Large intestine (tissue), 3 donors: ENCODE measurements around the gene PDIA5. TPM values are rescaled to one million over a fixed set of nuclear protein-coding genes. Genes with fewer than 3 reads are reported as not detected.

ENCODE experiments used
- DNase-seq, 2 donors: peaks; one replicate each; pipeline versions ENCODE4 v3.0.0 to v3.0.0-alpha.2; 2013
- H3K27ac ChIP-seq: one replicate; pipeline ENCODE4 v1.5.1; 2013; ENCODE audit warnings: low read length
- H3K27me3 ChIP-seq: 2 replicates; pipeline ENCODE4 v1.6.1; 2013; ENCODE audit warnings: low read length; ENCODE audit not compliant: control insufficient read depth, insufficient read depth
- H3K36me3 ChIP-seq: 2 replicates; pipeline ENCODE4 v1.6.1; 2013; ENCODE audit warnings: low read length; ENCODE audit not compliant: control insufficient read depth, insufficient read depth
- H3K4me1 ChIP-seq: one replicate; pipeline ENCODE4 v1.6.1; 2013; ENCODE audit warnings: low read length; ENCODE audit not compliant: control insufficient read depth, insufficient read depth
- H3K4me3 ChIP-seq: one replicate; pipeline ENCODE4 v1.5.1; 2013; ENCODE audit warnings: low read length
- H3K9me3 ChIP-seq: one replicate; pipeline ENCODE4 v1.6.1; 2013; ENCODE audit warnings: mild to moderate bottlenecking, low read depth, low read length, moderate library complexity; ENCODE audit not compliant: control insufficient read depth
- WGBS: methylation state at CpG from one replicate; pipeline ENCODE4 v1.1.5; 2013; ENCODE audit warnings: low lambda C conversion rate; ENCODE audit not compliant: insufficient coverage; 5-methylcytosine and 5-hydroxymethylcytosine counted together
- polyA plus RNA-seq: library from polyadenylated mRNA; unstranded; fragments of 120-200 nt; gene quantifications from one replicate; pipeline ENCODE4 v1.2.1, GENCODE V29; 2013

PDIA5 gene
- polyA plus RNA-seq, 1 donor: 39.6 TPM

DNA sequence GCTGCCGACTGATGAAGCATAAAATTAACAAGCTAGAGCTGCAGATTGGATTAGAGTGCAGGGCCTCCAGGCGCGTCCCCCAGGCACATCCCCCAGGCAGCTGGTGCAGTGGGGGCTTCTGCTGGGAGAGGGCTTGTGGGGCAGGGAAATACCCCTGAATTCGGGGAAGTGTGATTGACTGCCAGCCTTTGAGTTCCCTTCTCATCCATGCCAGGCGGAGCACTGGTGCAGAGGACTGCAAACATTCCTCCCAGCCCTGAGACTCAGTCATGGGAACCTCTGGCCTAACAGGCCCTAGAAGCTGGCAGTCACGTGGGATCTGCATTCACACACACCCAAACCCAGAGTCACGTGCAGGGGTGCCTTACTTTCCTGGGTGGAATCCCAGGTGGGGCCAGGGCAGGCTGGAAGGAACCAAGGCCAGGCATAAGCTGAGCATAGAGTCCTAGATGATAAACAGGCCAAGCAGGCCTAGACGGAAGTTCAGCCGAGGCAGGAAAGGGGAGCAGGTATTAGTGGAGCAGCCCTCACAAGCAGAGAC is 88.7 kb downstream of the PDIA5 start:
- Histone ChIP-seq H3K4me3 (no peak overlapping the region), H3K4me1 (no peaks in the 10 kb centered on the region), H3K36me3 (peaks cover 67% of the 10 kb centered on the region), H3K27me3 (no peaks in the 10 kb centered on the region), H3K27ac (no peak overlapping the region), H3K9me3 (peaks cover 5% of the 10 kb centered on the region)
- DNase-seq: no peak
- WGBS: no CpG with 5 or more reads among the region's 9 CpGs

DNA sequence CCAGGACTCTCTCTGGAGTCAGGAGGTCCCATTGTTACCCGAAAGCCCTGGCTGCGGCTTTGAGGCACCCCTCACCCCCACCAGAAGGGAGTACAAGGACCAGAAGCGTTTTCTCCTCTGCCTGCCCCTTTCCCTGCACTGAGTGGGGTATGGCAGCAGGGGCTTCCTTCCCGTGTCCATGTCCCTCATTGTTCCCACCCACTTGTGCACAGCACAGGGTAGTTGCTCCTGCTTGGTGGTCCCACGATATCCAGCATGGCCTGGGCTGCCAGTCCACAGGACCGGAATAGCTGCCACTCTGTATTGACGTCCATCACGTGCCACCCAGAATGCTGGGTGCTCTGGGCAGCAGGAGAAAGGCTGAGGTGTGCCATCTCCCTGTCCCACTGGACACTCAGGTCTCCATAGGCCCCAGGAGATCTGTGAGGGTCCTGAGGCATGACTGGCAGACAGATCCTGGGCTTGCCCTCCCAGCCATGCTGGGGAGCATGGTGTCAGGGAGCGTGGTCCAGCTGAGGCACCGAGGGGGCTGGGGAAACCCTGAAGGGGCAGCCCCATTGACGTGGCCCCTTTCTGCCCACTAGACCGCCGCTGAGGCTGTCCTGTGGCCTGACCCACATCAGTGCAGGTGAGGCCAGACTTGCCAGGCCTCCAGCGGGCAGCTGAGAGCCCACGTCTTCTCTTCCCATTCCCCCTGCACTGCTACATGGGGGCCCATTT is 89.6 kb downstream of the PDIA5 start:
- WGBS: no CpG with 5 or more reads among the region's 15 CpGs
- H3K27me3 ChIP-seq: no peaks in the 10 kb centered on the region
- peaks cover 66% of the 10 kb centered on the region for H3K36me3 ChIP-seq
- no peak for DNase-seq
- H3K27ac ChIP-seq: no peak overlapping the region
- H3K4me1 ChIP-seq: no peaks in the 10 kb centered on the region
- no peak overlapping the region for H3K4me3 ChIP-seq
- peaks cover 5% of the 10 kb centered on the region for H3K9me3 ChIP-seq

DNA sequence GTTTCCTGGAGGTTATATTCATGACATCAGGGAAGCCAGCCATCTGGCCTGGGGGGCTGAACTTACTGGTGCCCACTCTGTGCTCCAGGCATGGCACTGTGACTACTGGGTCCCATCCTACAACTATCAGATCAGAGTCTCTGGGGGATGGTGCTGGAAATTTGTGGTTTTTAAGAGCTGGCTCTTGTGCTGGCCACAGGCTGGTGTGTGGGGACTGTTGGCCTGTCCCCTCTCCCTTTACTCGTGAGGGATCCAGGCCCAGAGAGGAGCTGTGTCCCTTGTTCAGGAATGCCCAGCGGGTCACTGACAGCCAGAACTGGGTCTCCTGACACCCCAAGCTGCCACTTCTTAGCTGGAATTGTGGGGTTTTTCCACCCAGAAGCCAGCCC is 90.4 kb downstream of the PDIA5 start:
- H3K27ac ChIP-seq: no peak overlapping the region
- no peak for DNase-seq
- H3K4me3 ChIP-seq: no peak overlapping the region
- peaks cover 69% of the 10 kb centered on the region for H3K36me3 ChIP-seq
- H3K9me3 ChIP-seq: no peaks in the 10 kb centered on the region
- H3K4me1 ChIP-seq: no peaks in the 10 kb centered on the region
- WGBS: no CpG with 5 or more reads among the region's 2 CpGs
- H3K27me3 ChIP-seq: no peaks in the 10 kb centered on the region

DNA sequence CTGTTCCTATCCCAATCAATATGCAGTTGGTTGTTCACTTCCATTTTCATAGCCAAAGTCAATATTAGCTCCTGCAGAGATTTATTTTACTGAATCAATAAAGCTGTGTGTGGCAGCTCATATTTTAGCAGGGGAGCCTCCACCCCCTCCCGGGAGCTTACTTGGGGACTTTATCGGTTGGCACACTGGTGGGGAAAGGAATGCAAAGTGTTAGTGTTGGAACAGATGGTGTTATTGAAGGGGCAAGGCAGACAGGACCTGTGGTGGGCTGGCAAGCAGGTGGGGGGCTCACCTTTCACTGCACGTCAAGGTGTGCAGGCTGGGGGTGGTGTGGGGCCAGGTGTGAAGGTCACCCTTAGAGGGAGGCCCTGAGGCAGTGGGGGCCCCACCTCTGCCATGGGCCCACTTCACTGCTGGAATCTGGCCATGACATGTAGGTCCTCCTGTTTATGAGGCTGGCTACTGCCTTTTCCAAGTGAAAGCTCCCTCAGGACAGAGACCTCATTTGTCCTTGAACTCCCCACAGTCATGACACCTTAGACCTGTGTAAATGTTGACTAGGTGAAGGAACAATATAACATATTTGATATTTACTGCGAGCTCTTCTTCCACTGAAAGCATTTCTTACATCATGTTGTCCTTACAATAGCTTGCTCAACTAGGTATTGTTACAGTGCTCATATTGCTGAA is 90.9 kb downstream of the PDIA5 start:
- Histone ChIP-seq H3K27ac (no peak overlapping the region), H3K27me3 (no peaks in the 10 kb centered on the region), H3K36me3 (peaks cover 70% of the 10 kb centered on the region), H3K4me1 (no peaks in the 10 kb centered on the region), H3K9me3 (no peaks in the 10 kb centered on the region), H3K4me3 (no peak overlapping the region)
- no CpG with 5 or more reads among the region's 4 CpGs for WGBS
- no peak for DNase-seq

DNA sequence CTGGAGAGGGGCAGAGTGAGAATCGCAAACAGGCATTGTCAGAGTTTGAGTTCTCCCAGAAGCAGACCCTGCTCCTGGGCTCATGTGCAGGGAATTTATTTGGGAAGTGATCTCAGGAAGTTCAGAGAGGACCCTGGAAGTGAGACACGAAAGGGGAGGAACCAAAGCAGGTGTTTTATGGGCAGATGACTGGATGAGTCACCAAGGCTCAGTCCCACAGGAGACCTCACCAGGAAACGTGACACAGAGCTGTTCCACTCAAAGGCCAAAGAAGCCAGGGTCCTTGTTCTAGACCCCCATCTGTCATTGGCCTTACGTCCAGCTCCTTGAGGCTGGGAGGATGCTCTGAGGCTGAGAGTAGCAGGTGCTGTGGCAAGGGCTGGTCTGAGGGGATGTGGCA is 91.5 kb downstream of the PDIA5 start:
- Histone ChIP-seq H3K9me3 (no peaks in the 10 kb centered on the region), H3K36me3 (peaks cover 76% of the 10 kb centered on the region), H3K4me3 (no peak overlapping the region), H3K27ac (no peak overlapping the region), H3K4me1 (no peaks in the 10 kb centered on the region), H3K27me3 (no peaks in the 10 kb centered on the region)
- 40% methylated on average over 1 of the region's 4 CpGs for WGBS
- DNase-seq: peak in 1 of 2 donors; percentile 22

DNA sequence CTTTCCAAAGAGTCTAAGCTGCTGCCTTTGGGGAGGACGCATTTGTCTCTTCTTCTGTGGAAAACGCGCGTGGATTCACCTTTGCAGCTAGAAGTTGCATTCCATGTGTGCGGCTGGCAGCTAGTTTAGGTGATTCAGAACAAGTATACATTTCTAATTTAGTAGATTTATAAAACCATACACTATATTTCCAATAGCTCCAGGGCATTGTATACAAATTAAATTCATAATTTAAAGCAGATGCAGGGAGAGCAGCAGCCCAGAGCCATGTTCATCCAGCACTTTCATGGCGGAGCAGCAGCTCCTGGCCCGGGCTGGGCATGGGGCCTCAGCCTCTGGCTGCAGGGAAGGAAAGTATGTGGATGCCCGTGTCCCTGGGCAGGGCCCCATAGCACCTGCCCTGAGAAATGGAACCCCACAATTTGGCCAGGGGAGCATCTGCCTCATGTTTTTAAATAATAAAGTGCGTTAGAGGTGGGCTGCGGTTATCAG is 92.1 kb downstream of the PDIA5 start:
- no peaks in the 10 kb centered on the region for H3K27me3 ChIP-seq
- peaks cover 81% of the 10 kb centered on the region for H3K36me3 ChIP-seq
- no CpG with 5 or more reads among the region's 10 CpGs for WGBS
- DNase-seq: no peak
- H3K9me3 ChIP-seq: no peaks in the 10 kb centered on the region
- no peak overlapping the region for H3K27ac ChIP-seq
- no peak overlapping the region for H3K4me3 ChIP-seq
- no peaks in the 10 kb centered on the region for H3K4me1 ChIP-seq

DNA sequence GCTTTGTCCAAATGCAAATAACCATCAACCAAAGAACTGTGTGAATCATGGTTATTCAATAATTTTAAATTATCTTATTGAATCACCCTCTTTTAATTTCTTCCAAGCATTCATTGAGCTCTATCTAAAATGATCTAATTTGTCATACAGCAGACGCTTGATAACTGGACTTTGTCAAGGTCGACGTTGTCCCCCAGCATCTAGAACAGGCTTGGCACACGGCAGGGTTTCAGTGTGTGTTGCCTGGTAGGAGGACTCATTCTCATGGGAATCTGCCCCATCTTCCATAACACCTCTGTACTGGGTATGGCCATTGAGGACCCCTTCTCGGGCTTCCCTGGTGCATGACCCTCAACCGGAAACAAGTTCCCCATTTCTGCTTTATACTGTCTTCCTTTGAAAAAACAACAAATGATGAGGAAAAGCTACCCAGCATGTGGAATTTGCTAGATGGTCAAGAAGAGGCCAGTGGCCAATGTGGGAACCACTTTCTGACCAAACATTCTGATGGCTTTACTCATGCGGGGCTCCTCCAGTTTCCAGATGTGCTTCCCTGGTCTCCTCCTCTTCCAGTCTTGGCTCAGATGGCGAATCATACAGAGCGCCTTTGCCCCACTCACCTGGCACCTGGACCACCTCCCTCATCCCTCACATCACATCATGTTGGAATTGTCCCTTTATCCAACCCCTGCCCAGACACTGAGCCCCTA is 93.3 kb downstream of the PDIA5 start:
- DNase-seq: no peak
- no CpG with 5 or more reads among the region's 9 CpGs for whole genome bisulfite sequencing
- H3K27me3 ChIP-seq: no peaks in the 10 kb centered on the region
- peaks cover 84% of the 10 kb centered on the region for H3K36me3 ChIP-seq
- H3K4me3 ChIP-seq: no peak overlapping the region
- H3K9me3 ChIP-seq: no peaks in the 10 kb centered on the region
- no peaks in the 10 kb centered on the region for H3K4me1 ChIP-seq
- no peak overlapping the region for H3K27ac ChIP-seq

DNA sequence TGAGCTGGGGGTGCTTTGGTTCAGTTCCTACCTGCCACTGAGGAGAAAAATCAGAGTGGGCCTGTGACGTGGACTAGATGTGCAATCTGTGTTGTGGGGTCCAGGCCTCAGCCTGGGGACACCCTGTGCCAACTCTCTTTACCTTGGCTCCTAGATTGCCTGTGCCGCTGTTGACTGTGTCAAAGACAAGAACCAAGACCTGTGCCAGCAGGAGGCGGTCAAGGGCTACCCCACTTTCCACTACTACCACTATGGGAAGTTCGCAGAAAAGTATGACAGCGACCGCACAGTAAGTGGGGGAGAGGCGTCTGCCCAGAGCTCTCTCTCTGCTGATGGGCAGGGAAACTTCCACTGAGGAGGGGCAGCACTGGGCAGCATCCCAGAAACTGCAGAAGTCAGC is 94.3 kb downstream of the PDIA5 start:
- no peak for DNase-seq
- Histone ChIP-seq H3K4me3 (no peak overlapping the region), H3K27me3 (no peaks in the 10 kb centered on the region), H3K27ac (no peak overlapping the region), H3K9me3 (no peaks in the 10 kb centered on the region), H3K36me3 (peaks cover 77% of the 10 kb centered on the region), H3K4me1 (no peaks in the 10 kb centered on the region)
- WGBS: no CpG with 5 or more reads among the region's 7 CpGs

DNA sequence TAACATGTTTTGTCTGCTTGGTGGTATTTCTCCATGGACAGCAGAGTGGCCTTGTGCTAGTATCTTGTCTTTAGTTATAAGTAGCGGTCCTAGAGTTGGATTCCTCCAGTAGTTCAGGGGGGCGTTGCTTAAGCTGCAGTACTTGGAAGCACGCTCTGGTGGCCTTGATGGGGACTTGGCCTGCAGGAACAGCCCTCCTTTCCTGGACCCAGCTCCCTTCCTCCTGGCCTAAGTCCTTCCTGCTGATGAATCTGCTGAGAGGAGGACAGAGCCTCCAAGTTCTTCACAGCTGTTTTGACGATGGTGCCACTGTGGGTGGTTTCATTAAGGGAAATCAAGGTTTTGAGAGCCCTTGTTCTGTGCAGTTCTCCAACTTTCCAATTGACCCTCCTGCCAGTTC is 96.3 kb downstream of the PDIA5 start:
- peaks cover 63% of the 10 kb centered on the region for H3K36me3 ChIP-seq
- DNase-seq: no peak
- no peaks in the 10 kb centered on the region for H3K4me1 ChIP-seq
- no peak overlapping the region for H3K4me3 ChIP-seq
- no peaks in the 10 kb centered on the region for H3K9me3 ChIP-seq
- H3K27ac ChIP-seq: no peak overlapping the region
- no peaks in the 10 kb centered on the region for H3K27me3 ChIP-seq
- WGBS: no CpG with 5 or more reads among the region's 4 CpGs

DNA sequence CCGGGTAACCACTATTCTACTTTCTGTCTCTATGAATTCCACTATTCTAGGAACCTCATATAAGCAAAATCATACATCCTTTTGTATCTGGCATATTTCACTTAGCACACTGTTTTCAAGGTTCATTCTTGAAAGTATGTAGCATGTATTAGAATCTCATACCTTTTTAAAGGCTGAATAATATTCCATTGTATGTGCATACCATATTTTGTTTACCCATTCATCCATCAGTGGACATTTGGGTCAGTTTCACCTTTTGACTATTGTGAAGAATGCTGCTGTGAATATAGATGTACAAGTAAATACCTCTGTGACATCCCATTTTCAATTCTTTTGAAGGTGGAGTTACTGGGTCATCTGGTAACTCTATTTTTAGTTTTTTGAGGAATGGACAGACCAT is 98.3 kb downstream of the PDIA5 start:
- Histone ChIP-seq H3K36me3 (peaks cover 51% of the 10 kb centered on the region), H3K27me3 (no peaks in the 10 kb centered on the region), H3K4me1 (peaks cover 4% of the 10 kb centered on the region), H3K9me3 (no peaks in the 10 kb centered on the region), H3K27ac (no peak overlapping the region), H3K4me3 (no peak overlapping the region)
- WGBS: no CpG with 5 or more reads among the region's 1 CpG
- no peak for DNase-seq
